ENCODE data around the gene SPRING1.
A peak's percentile ranks its signal among the peaks of the same experiment; 100 is the strongest.
"Not testable (repeated sequence)": the region's sequence is repeated elsewhere in the genome, so short reads cannot be mapped to it uniquely, and the experiment has no call there.

SPRING1 gene

GRCh38 chr12:116737774-116738657, at the start of gene SPRING1, which contains the start of gene RNFT2:
Gene SPRING1 (minus strand): TSS chr12:116738069. CDS start chr12:116737900, 169 bp downstream.
Gene RNFT2 (plus strand): TSS chr12:116738315. CDS start chr12:116740498, 2,183 bp downstream.
- H3K27ac ChIP-seq = peak within 1 kb of the TSS; percentile 21
- peak; percentile 98 for DNase-seq (ENCODE audit: low read depth, low spot score)

- no peak overlapping the region for H3K27ac ChIP-seq
- no peak for DNase-seq (ENCODE audit: low read depth, low spot score)
Observed at GRCh38 chr12:116784238-116784612, 46.4 kb upstream of the SPRING1 start.

GRCh38 chr12:116783525-116784237, 45.8 kb upstream of the SPRING1 start:
- DNase-seq (ENCODE audit: low read depth, low spot score) = no peak
- no peak overlapping the region for H3K27ac ChIP-seq

GRCh38 chr12:116780942-116781341, 43.1 kb upstream of the SPRING1 start:
- no peak for DNase-seq (ENCODE audit: low read depth, low spot score)

GRCh38 chr12:116779597-116779996, 41.7 kb upstream of the SPRING1 start:
- no peak overlapping the region for H3K27ac ChIP-seq
- DNase-seq (ENCODE audit: low read depth, low spot score) = no peak

More at GRCh38 chr12:116780942-116781341, 43.1 kb upstream of the SPRING1 start:
- H3K27ac ChIP-seq = no peak overlapping the region

GRCh38 chr12:116777245-116777644, 39.4 kb upstream of the SPRING1 start:
- no peak for DNase-seq (ENCODE audit: low read depth, low spot score)
- no peak overlapping the region for H3K27ac ChIP-seq

- DNase-seq (ENCODE audit: low read depth, low spot score) = no peak
Observed at GRCh38 chr12:116774020-116774419, 36.2 kb upstream of the SPRING1 start.

GRCh38 chr12:116773276-116773731, 35.4 kb upstream of the SPRING1 start:
- no peak overlapping the region for H3K27ac ChIP-seq
- no peak for DNase-seq (ENCODE audit: low read depth, low spot score)

More at GRCh38 chr12:116774020-116774419, 36.2 kb upstream of the SPRING1 start:
- H3K27ac ChIP-seq = no peak overlapping the region

- DNase-seq (ENCODE audit: low read depth, low spot score) = no peak
- H3K27ac ChIP-seq = no peak overlapping the region
Observed at GRCh38 chr12:116771651-116772050, 33.8 kb upstream of the SPRING1 start.

GRCh38 chr12:116766746-116767145, 28.9 kb upstream of the SPRING1 start:
- H3K27ac ChIP-seq = no peak overlapping the region
- DNase-seq (ENCODE audit: low read depth, low spot score) = no peak

- DNase-seq (ENCODE audit: low read depth, low spot score) = no peak
- H3K27ac ChIP-seq = no peak overlapping the region
Observed at GRCh38 chr12:116766285-116766684, 28.4 kb upstream of the SPRING1 start.

GRCh38 chr12:116765271-116765670, 27.4 kb upstream of the SPRING1 start:
- no peak overlapping the region for H3K27ac ChIP-seq
- DNase-seq (ENCODE audit: low read depth, low spot score) = no peak

- no peak for DNase-seq (ENCODE audit: low read depth, low spot score)
- H3K27ac ChIP-seq = no peak overlapping the region
Observed at GRCh38 chr12:116761499-116761898, 23.6 kb upstream of the SPRING1 start.

GRCh38 chr12:116760622-116761020, 22.8 kb upstream of the SPRING1 start:
- no peak for DNase-seq (ENCODE audit: low read depth, low spot score)
- H3K27ac ChIP-seq = no peak overlapping the region

- no peak overlapping the region for H3K27ac ChIP-seq
- no peak for DNase-seq (ENCODE audit: low read depth, low spot score)
Observed at GRCh38 chr12:116759783-116760621, 22.1 kb upstream of the SPRING1 start.

- DNase-seq (ENCODE audit: low read depth, low spot score); H3K27ac ChIP-seq: not testable (repeated sequence)
Observed at GRCh38 chr12:116754783-116755182, 16.9 kb upstream of the SPRING1 start.

- not testable (repeated sequence) for DNase-seq (ENCODE audit: low read depth, low spot score); H3K27ac ChIP-seq
Observed at GRCh38 chr12:116754097-116754496, 16.2 kb upstream of the SPRING1 start.

- no peak for DNase-seq (ENCODE audit: low read depth, low spot score)
- H3K27ac ChIP-seq = no peak overlapping the region
Observed at GRCh38 chr12:116750298-116750697, 12.4 kb upstream of the SPRING1 start.

- H3K27ac ChIP-seq = no peak overlapping the region
Observed at GRCh38 chr12:116749884-116750283, 12.0 kb upstream of the SPRING1 start.

GRCh38 chr12:116745554-116745953, 7.7 kb upstream of the SPRING1 start:
- no peak for DNase-seq (ENCODE audit: low read depth, low spot score)
- no peak overlapping the region for H3K27ac ChIP-seq

More at GRCh38 chr12:116749884-116750283, 12.0 kb upstream of the SPRING1 start:
- no peak for DNase-seq (ENCODE audit: low read depth, low spot score)
